Measurements from ENCODE around the gene TOR3A.

- TF ChIP-seq CTCF (IDR thresholded peaks at IDR 0.05) (no peak), POLR2AphosphoS5 (IDR thresholded peaks at IDR 0.05) (no peak)
Observed at GRCh38 chr1:179104611-179105250, 22.9 kb downstream of the TOR3A start.

Measured in esophagus muscularis mucosa (tissue), 3 donors.